ENCODE results near the gene RWDD4.

RWDD4 gene

GRCh38 chr4:183659029-183659871 is at the start of gene RWDD4, which contains the start of gene TRAPPC11:
Gene RWDD4 (minus strand): TSS chr4:183659185. CDS start chr4:183658952, 233 bp downstream.
Gene TRAPPC11 (plus strand): TSS chr4:183659293. CDS start chr4:183663868, 4,575 bp downstream.
- DNase-seq (ENCODE audit: low read depth in 2 of 2), result peak; percentile 89 to 94

GRCh38 chr4:183702492-183702891 is 43.5 kb upstream of the RWDD4 start:
- DNase-seq (ENCODE audit: low read depth in 2 of 2), result no peak

- DNase-seq (ENCODE audit: low read depth in 2 of 2), result no peak
Measured at GRCh38 chr4:183700407-183700806, 41.4 kb upstream of the RWDD4 start.

GRCh38 chr4:183698909-183699308 is 39.9 kb upstream of the RWDD4 start:
- no peak for DNase-seq (ENCODE audit: low read depth in 2 of 2)

- DNase-seq (ENCODE audit: low read depth in 2 of 2), result no peak
Measured at GRCh38 chr4:183691897-183692296, 32.9 kb upstream of the RWDD4 start.

GRCh38 chr4:183691006-183691405 is 32.0 kb upstream of the RWDD4 start:
- no peak for DNase-seq (ENCODE audit: low read depth in 2 of 2)

- DNase-seq (ENCODE audit: low read depth in 2 of 2), result no peak
Measured at GRCh38 chr4:183688216-183688615, 29.2 kb upstream of the RWDD4 start.

- DNase-seq (ENCODE audit: low read depth in 2 of 2), result no peak
Measured at GRCh38 chr4:183686461-183686860, 27.5 kb upstream of the RWDD4 start.

- DNase-seq (ENCODE audit: low read depth in 2 of 2), result no peak
Measured at GRCh38 chr4:183681119-183681518, 22.1 kb upstream of the RWDD4 start.

- DNase-seq (ENCODE audit: low read depth in 2 of 2), result no peak
Measured at GRCh38 chr4:183675625-183676024, 16.6 kb upstream of the RWDD4 start.

- DNase-seq (ENCODE audit: low read depth in 2 of 2), result no peak
Measured at GRCh38 chr4:183674153-183674552, 15.2 kb upstream of the RWDD4 start.

GRCh38 chr4:183670960-183671555 is 12.1 kb upstream of the RWDD4 start:
- no peak for DNase-seq (ENCODE audit: low read depth in 2 of 2)

- no peak for DNase-seq (ENCODE audit: low read depth in 2 of 2)
Measured at GRCh38 chr4:183670251-183670650, 11.3 kb upstream of the RWDD4 start.

GRCh38 chr4:183666088-183666487 is 7.1 kb upstream of the RWDD4 start:
- no peak for DNase-seq (ENCODE audit: low read depth in 2 of 2)

GRCh38 chr4:183659872-183660242 is 872 bp upstream of the RWDD4 start:
- no peak for DNase-seq (ENCODE audit: low read depth in 2 of 2)

- peak in 1 of 2 donors; percentile 7 for DNase-seq (ENCODE audit: low read depth in 2 of 2)
Measured at GRCh38 chr4:183658362-183659028, 490 bp downstream of the RWDD4 start.

- DNase-seq (ENCODE audit: low read depth in 2 of 2), result no peak
Measured at GRCh38 chr4:183657564-183657963, 1.4 kb downstream of the RWDD4 start.

- DNase-seq (ENCODE audit: low read depth in 2 of 2), result no peak
Measured at GRCh38 chr4:183645326-183645725, 13.7 kb downstream of the RWDD4 start.

GRCh38 chr4:183639291-183639690 is 19.7 kb downstream of the RWDD4 start:
- no peak for DNase-seq (ENCODE audit: low read depth in 2 of 2)

GRCh38 chr4:183638436-183638835 is 20.5 kb downstream of the RWDD4 start:
- DNase-seq (ENCODE audit: low read depth in 2 of 2), result no peak

- DNase-seq (ENCODE audit: low read depth in 2 of 2), result no peak
Measured at GRCh38 chr4:183637461-183637860, 21.5 kb downstream of the RWDD4 start.

GRCh38 chr4:183636923-183637322 is 22.1 kb downstream of the RWDD4 start:
- no peak for DNase-seq (ENCODE audit: low read depth in 2 of 2)

- no peak for DNase-seq (ENCODE audit: low read depth in 2 of 2)
Measured at GRCh38 chr4:183636503-183636902, 22.5 kb downstream of the RWDD4 start.
